DOHH2 (cell line): ENCODE data around the gene ALK.

Experiments
- H3F3A ChIP-seq: fragments of 200-600 bp; sonication (generic), shearing (Covaris generic); 2 replicates; pipeline ENCODE4 v1.6.0; 2016; ENCODE audit warnings: antibody characterized with exemption, mild to moderate bottlenecking; ENCODE audit not compliant: control insufficient read depth, insufficient read depth
- H3K27ac ChIP-seq: fragments of 200-600 bp; sonication (generic); 2 replicates; pipeline ENCODE4 v1.5.1; 2014; ENCODE audit warnings: low read depth, mild to moderate bottlenecking, low read length, moderate library complexity
- H3K27me3 ChIP-seq: fragments of 200-600 bp; sonication (generic); 2 replicates; pipeline ENCODE4 v1.6.1; 2014; ENCODE audit warnings: mild to moderate bottlenecking, low read length, mixed read lengths; ENCODE audit not compliant: control insufficient read depth
- H3K36me3 ChIP-seq: fragments of 200-600 bp; sonication (generic); 2 replicates; pipeline ENCODE4 v1.6.1; 2014; ENCODE audit warnings: mild to moderate bottlenecking, low read length, moderate library complexity, mixed read lengths; ENCODE audit not compliant: control insufficient read depth
- H3K4me1 ChIP-seq: fragments of 200-600 bp; sonication (generic); 2 replicates; pipeline ENCODE4 v1.6.1; 2014; ENCODE audit warnings: mild to moderate bottlenecking, low read length, mixed read lengths; ENCODE audit not compliant: control insufficient read depth
- H3K4me2 ChIP-seq: fragments of 200-600 bp; sonication (generic); 2 replicates; pipeline ENCODE4 v1.6.0; 2014; ENCODE audit warnings: mild to moderate bottlenecking, low read length, moderate library complexity
- H3K4me3 ChIP-seq: fragments of 200-600 bp; sonication (generic); 2 replicates; pipeline ENCODE4 v1.5.1; 2014; ENCODE audit warnings: mild to moderate bottlenecking, low read length, mixed read lengths
- H3K79me2 ChIP-seq: fragments of 200-600 bp; sonication (generic); 2 replicates; pipeline ENCODE4 v1.6.1; 2014; ENCODE audit warnings: mild to moderate bottlenecking, low read length, mixed read lengths; ENCODE audit not compliant: control insufficient read depth
- H3K9me2 ChIP-seq: fragments of 200-600 bp; sonication (generic); replicated peaks from 2 replicates; pipeline ENCODE4 v1.6.1; 2014; ENCODE audit warnings: mild to moderate bottlenecking, low read length, mixed read lengths; ENCODE audit not compliant: control insufficient read depth
- H3K9me3 ChIP-seq: fragments of 200-600 bp; sonication (generic); 2 replicates; pipeline ENCODE4 v1.6.1; 2014; ENCODE audit warnings: antibody characterized with exemption, low read length, mixed read lengths; ENCODE audit not compliant: control insufficient read depth, insufficient read depth
- H4K20me1 ChIP-seq: fragments of 200-600 bp; sonication (generic); 2 replicates; pipeline ENCODE4 v1.6.0; 2014; ENCODE audit warnings: low read depth, mild to moderate bottlenecking, antibody characterized with exemption, low read length, moderate library complexity; ENCODE audit not compliant: control insufficient read depth, insufficient read depth
- EZH2phosphoT487 ChIP-seq: fragments of 200-600 bp; sonication (generic); IDR thresholded peaks from 2 replicates; pipeline ENCODE4 v1.6.1; 2017; ENCODE audit warnings: borderline replicate concordance, mild to moderate bottlenecking, antibody characterized with exemption, low read length, moderate library complexity, mixed read lengths
- TF ChIP-seq, protein P1 (sequence below): fragments of 200-600 bp; sonication (generic); IDR thresholded peaks from one replicate; pipeline ENCODE4 v1.5.1; 2014; ENCODE audit warnings: antibody characterized with exemption, mild to moderate bottlenecking, low read depth, low read length; ENCODE audit not compliant: poor library complexity, severe bottlenecking

Gene ALK

DNA sequence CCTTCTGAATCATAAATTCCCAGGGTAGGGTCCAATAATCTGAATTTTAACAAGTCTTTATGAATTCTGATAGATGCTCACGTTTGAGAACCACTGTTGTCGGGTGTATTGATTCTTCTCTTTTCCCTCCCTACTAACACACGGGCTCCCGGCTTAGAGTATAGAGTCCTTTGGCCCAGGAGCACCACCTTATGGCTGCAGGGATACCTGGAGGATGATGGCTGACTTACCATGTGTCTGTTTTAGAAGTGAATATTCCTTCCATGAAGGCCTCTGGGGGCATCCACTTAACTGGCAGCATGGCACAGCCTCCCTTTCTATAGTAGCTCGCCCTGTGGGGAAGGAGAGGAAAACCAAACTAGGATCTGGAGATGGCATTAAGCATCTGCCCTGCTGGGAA lies 714.4 kb downstream of the ALK start:
- no peaks in the 10 kb centered on the region for H3K36me3 ChIP-seq
- no peaks in the 10 kb centered on the region for H4K20me1 ChIP-seq
- H3F3A ChIP-seq, result no peaks in the 10 kb centered on the region
- H3K4me3 ChIP-seq, result no peak overlapping the region
- no peaks in the 10 kb centered on the region for H3K9me2 ChIP-seq
- TF ChIP-seq EZH2phosphoT487, result no peak
- TF ChIP-seq, protein P1, sequence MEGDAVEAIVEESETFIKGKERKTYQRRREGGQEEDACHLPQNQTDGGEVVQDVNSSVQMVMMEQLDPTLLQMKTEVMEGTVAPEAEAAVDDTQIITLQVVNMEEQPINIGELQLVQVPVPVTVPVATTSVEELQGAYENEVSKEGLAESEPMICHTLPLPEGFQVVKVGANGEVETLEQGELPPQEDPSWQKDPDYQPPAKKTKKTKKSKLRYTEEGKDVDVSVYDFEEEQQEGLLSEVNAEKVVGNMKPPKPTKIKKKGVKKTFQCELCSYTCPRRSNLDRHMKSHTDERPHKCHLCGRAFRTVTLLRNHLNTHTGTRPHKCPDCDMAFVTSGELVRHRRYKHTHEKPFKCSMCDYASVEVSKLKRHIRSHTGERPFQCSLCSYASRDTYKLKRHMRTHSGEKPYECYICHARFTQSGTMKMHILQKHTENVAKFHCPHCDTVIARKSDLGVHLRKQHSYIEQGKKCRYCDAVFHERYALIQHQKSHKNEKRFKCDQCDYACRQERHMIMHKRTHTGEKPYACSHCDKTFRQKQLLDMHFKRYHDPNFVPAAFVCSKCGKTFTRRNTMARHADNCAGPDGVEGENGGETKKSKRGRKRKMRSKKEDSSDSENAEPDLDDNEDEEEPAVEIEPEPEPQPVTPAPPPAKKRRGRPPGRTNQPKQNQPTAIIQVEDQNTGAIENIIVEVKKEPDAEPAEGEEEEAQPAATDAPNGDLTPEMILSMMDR, result no peak
- H3K79me2 ChIP-seq, result no peaks in the 10 kb centered on the region
- H3K27ac ChIP-seq, result no peak overlapping the region
- peaks cover 3% of the 10 kb centered on the region; the same call in 1 of the 2 replicates for H3K27me3 ChIP-seq
- H3K4me2 ChIP-seq, result no peak overlapping the region
- H3K4me1 ChIP-seq, result no peaks in the 10 kb centered on the region
- no peaks in the 10 kb centered on the region for H3K9me3 ChIP-seq

DNA sequence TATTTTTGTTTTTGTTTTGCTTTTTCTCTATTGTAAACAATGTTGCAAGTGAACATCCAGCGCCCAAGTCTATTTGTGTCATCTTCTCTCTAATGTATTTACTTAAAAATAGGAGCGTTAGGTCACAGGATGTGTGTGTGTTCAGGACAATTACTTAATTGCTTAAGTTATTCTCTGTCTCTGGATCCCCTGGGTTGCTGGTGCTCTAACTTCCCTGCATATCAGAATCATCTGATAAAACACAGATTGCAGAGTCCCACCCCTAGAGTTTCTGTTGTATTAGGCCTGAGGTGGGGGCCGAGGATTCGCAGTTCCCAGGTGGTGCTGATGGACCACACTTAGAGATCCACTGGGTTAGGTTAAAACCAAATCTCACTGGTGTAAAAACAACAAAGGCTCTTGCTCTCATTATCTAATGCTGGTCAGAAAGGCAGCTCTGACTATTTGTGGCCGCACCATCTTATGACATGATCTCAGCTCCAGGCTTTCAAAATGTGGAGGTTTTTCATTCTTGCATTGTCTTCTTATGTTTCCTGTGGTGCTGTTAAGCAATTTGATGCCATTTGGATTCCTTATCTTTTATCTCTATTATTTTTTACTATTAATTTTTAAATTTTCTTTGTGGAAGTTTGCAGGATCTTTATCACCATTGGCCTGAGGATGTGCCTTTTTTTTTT lies 718.4 kb downstream of the ALK start:
- H3K4me1 ChIP-seq, result no peaks in the 10 kb centered on the region
- H3K4me3 ChIP-seq, result no peak overlapping the region
- no peaks in the 10 kb centered on the region for H3K9me2 ChIP-seq
- H3K36me3 ChIP-seq, result no peaks in the 10 kb centered on the region
- no peaks in the 10 kb centered on the region for H3F3A ChIP-seq
- H4K20me1 ChIP-seq, result no peaks in the 10 kb centered on the region
- TF ChIP-seq, protein P1, result no peak
- no peak for TF ChIP-seq EZH2phosphoT487
- H3K4me2 ChIP-seq, result no peak overlapping the region
- no peaks in the 10 kb centered on the region for H3K79me2 ChIP-seq
- no peaks in the 10 kb centered on the region for H3K27me3 ChIP-seq
- no peaks in the 10 kb centered on the region for H3K9me3 ChIP-seq
- H3K27ac ChIP-seq, result no peak overlapping the region

DNA sequence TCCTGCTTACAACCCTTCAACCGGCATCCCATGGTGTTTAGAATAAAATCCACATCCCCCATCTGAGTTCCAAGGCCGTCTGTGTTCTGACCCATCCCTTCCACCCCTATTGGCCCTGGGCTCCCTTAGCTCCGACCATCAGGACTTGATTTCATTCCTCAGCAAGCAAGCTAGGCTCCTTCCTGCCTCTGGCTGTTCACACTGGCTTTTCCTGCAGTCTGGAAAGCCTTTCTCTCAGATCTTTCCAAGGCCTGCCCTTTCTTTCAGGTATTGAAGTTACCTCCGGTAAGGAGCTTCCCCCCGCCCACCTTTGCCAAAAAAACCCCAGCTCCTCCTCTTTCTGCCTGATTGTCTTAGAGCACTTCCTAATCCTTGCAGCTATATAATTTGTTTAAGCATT lies 719.4 kb downstream of the ALK start:
- H3K79me2 ChIP-seq, result no peaks in the 10 kb centered on the region
- no peaks in the 10 kb centered on the region for H3K4me1 ChIP-seq
- no peak for TF ChIP-seq EZH2phosphoT487
- TF ChIP-seq, protein P1, result no peak
- no peak overlapping the region for H3K4me3 ChIP-seq
- no peak overlapping the region for H3K27ac ChIP-seq
- no peak overlapping the region for H3K4me2 ChIP-seq
- no peaks in the 10 kb centered on the region for H3K36me3 ChIP-seq
- no peaks in the 10 kb centered on the region for H3K27me3 ChIP-seq
- no peaks in the 10 kb centered on the region for H4K20me1 ChIP-seq
- H3F3A ChIP-seq, result no peaks in the 10 kb centered on the region
- H3K9me3 ChIP-seq, result no peaks in the 10 kb centered on the region
- H3K9me2 ChIP-seq, result no peaks in the 10 kb centered on the region
